Neural crest cell (in vitro differentiated cells): ENCODE measurements around the gene MAGEB17. TPM values are rescaled to one million over a fixed set of nuclear protein-coding genes. Genes with fewer than 3 reads are reported as not detected.

ENCODE experiments used
- DNase-seq: peaks from one replicate; pipeline ENCODE4 v3.0.0; 2021; ENCODE audit warnings: low read depth, mixed read lengths, low spot score
- H3K27ac Mint-ChIP-seq: one replicate; pipeline ENCODE4 v1.8.0; 2021; ENCODE audit warnings: mild to moderate bottlenecking, mixed read lengths; ENCODE audit not compliant: unreplicated experiment
- H3K27me3 Mint-ChIP-seq: 2 replicates; pipeline ENCODE4 v1.8.0; 2021; ENCODE audit warnings: low read depth, mild to moderate bottlenecking, mixed read lengths
- H3K36me3 Mint-ChIP-seq: 2 replicates; pipeline ENCODE4 v1.8.0; 2021; ENCODE audit warnings: low read depth, mild to moderate bottlenecking, mixed read lengths
- H3K4me1 Mint-ChIP-seq: 2 replicates; pipeline ENCODE4 v1.8.0; 2021; ENCODE audit warnings: mixed read lengths
- H3K4me3 Mint-ChIP-seq: one replicate; pipeline ENCODE4 v1.8.0; 2021; ENCODE audit warnings: mild to moderate bottlenecking, mixed read lengths
- H3K9me3 Mint-ChIP-seq: 2 replicates; pipeline ENCODE4 v1.8.0; 2021; ENCODE audit warnings: mixed read lengths
- total RNA-seq: library from RNA; stranded (reverse); gene quantifications from 2 replicates; pipeline ENCODE4 v1.2.1, GENCODE V29; 2021
- TF ChIP-seq, protein P1 (sequence below): fragments of 200-600 bp; sonication (generic); conservative IDR thresholded peaks from 2 replicates; pipeline ENCODE4 v1.5.0; 2021; ENCODE audit warnings: antibody characterized with exemption, mild to moderate bottlenecking

Gene MAGEB17
- total RNA-seq, 1 donor from 2014 or later: not detected

DNA sequence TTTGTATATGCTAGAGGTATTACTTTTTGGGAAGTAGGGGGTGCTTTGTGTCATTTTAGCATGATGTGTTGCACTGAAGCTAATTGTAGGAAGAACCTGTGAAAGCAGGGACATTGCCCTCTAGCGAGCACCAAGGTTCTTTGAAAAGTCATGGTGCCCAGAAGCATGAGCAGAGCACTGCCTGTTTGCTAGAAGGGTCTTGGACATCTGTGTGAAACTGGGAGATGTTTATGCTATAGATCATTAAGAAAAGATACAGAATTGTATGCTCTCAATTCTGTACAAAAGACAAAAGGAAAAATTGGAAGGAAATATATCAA is 29.2 kb upstream of the MAGEB17 start:
- Mint-ChIP-seq H3K4me1 (no peaks in the 10 kb centered on the region), H3K36me3 (no peaks in the 10 kb centered on the region), H3K27ac (no peak overlapping the region), H3K9me3 (no peaks in the 10 kb centered on the region), H3K4me3 (no peak overlapping the region), H3K27me3 (no peaks in the 10 kb centered on the region)
- TF ChIP-seq, protein P1, sequence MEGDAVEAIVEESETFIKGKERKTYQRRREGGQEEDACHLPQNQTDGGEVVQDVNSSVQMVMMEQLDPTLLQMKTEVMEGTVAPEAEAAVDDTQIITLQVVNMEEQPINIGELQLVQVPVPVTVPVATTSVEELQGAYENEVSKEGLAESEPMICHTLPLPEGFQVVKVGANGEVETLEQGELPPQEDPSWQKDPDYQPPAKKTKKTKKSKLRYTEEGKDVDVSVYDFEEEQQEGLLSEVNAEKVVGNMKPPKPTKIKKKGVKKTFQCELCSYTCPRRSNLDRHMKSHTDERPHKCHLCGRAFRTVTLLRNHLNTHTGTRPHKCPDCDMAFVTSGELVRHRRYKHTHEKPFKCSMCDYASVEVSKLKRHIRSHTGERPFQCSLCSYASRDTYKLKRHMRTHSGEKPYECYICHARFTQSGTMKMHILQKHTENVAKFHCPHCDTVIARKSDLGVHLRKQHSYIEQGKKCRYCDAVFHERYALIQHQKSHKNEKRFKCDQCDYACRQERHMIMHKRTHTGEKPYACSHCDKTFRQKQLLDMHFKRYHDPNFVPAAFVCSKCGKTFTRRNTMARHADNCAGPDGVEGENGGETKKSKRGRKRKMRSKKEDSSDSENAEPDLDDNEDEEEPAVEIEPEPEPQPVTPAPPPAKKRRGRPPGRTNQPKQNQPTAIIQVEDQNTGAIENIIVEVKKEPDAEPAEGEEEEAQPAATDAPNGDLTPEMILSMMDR: peak; percentile 34
- DNase-seq: no peak

DNA sequence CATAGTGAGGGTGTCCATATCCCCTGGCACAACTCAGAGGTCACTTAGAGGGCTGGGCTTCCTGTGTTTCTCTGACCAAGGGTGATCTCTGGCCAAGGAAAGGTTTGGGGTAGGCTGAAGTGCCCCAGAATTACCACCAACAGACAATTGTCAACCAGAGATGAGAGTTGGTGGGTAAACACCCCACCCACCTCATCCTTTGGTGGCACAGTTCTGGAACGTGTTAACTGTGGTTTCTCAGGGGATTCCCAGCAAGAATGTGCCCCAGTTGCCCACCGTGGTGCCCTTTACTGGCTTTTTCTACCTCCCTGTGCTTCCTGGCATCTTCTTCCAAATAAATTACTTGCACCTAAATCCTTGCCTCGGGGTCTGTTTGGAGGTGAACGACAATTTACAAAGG is 26.8 kb upstream of the MAGEB17 start:
- no peaks in the 10 kb centered on the region for H3K4me1 Mint-ChIP-seq
- no peak overlapping the region for H3K4me3 Mint-ChIP-seq
- DNase-seq: no peak
- TF ChIP-seq, protein P1: no peak
- H3K27ac Mint-ChIP-seq: no peak overlapping the region
- no peaks in the 10 kb centered on the region for H3K36me3 Mint-ChIP-seq
- no peaks in the 10 kb centered on the region for H3K27me3 Mint-ChIP-seq
- H3K9me3 Mint-ChIP-seq: no peaks in the 10 kb centered on the region

DNA sequence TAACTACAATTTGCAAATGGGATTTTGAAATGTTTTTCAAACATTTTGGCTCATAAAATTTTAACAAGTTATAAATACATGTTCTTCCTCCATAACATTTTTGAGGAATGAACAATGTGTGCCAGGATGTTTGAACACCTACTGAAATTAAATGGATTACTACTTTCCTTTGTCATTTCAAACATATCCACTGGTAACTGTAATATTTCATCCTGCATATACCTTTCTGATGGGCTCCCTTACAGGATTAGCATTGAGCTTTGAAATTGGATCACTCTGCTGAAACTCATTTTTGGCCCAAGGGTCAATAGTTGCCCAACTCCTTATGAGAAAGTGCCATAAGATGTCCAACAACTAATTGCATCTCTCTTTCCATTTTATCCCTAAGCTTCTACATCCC is 26.3 kb upstream of the MAGEB17 start:
- Mint-ChIP-seq H3K27ac (no peak overlapping the region), H3K36me3 (no peaks in the 10 kb centered on the region)

DNA sequence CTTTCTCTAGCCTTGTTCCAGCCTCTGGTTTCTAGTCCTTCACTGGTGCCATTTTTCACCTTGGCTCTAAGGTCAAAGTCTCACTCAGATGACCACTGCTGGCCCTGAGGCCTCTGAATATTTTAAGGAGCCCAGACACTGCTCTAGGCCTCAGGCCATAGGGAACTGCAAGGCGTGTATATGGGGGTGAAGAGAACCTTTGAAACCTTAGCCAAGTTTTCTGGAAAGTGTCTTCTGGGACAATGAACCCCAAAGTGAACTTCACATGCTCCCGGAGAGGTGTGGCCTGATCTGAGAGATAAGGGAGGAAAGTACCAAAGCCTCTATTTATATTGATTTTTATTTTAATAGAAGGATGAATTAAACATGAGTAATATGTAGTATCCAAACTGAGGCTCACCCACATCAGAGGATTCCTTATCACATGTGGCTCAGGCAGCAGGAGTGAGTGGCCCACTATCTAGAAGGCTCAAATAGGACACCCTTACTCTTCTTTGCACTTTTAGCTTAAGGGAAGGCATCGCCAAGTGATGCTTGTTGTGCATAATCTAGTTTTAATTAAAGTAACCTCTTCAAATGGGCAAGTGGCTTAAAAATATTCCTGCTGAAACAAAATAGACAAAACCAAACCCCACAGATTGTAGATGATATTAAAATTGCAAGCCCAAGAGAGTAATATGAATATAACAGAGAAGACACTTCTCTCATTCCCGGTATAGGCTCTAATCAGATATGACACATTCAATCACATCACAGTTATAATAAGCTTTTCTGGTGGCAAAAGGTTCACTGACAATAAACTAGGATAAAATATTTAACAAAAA is 25.6 kb upstream of the MAGEB17 start:
- Mint-ChIP-seq H3K4me3 (no peak overlapping the region), H3K36me3 (no peaks in the 10 kb centered on the region), H3K9me3 (no peaks in the 10 kb centered on the region), H3K27me3 (no peaks in the 10 kb centered on the region), H3K4me1 (no peaks in the 10 kb centered on the region), H3K27ac (no peak overlapping the region)
- TF ChIP-seq, protein P1: no peak
- DNase-seq: no peak

More for the DNA sequence above, 26.3 kb upstream of the MAGEB17 start:
- H3K27me3 Mint-ChIP-seq: no peaks in the 10 kb centered on the region
- H3K9me3 Mint-ChIP-seq: no peaks in the 10 kb centered on the region
- TF ChIP-seq, protein P1: no peak
- no peaks in the 10 kb centered on the region for H3K4me1 Mint-ChIP-seq
- H3K4me3 Mint-ChIP-seq: no peak overlapping the region
- no peak for DNase-seq

DNA sequence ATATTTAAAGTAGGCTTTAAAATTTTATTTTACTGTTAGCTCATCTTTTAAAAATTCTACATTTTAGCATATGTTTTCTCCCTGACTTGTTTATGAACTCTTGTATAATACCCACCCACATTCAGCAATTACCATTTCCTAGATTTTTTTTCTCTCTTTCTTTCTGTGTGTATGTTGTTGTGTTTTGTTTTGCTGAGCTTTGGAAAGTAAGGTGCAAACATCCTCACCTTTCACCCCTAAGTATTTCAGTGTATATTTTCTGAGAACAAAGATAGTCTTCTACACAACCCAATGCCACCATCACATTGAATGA is 25.1 kb upstream of the MAGEB17 start:
- no peak overlapping the region for H3K4me3 Mint-ChIP-seq
- no peaks in the 10 kb centered on the region for H3K9me3 Mint-ChIP-seq
- TF ChIP-seq, protein P1: no peak
- H3K27ac Mint-ChIP-seq: no peak overlapping the region
- no peak for DNase-seq
- H3K4me1 Mint-ChIP-seq: no peaks in the 10 kb centered on the region
- no peaks in the 10 kb centered on the region for H3K27me3 Mint-ChIP-seq
- H3K36me3 Mint-ChIP-seq: no peaks in the 10 kb centered on the region
